GM20000 (cell line): ENCODE data around the gene SYNE3.

Experiments used
- DNase-seq: peaks from one replicate; pipeline ENCODE4 v3.0.0; 2012; ENCODE audit warnings: low spot score
- TF ChIP-seq, protein P1 (sequence below): IDR thresholded peaks from 2 replicates; pipeline ENCODE4 v1.5.1; 2012; ENCODE audit warnings: mild to moderate bottlenecking, control low read depth; ENCODE audit errors: extremely low read depth, missing control alignments

SYNE3 gene

GRCh38 chr14:95495076-95495475 lies 21.4 kb downstream of the SYNE3 start:
- TF ChIP-seq, protein P1, sequence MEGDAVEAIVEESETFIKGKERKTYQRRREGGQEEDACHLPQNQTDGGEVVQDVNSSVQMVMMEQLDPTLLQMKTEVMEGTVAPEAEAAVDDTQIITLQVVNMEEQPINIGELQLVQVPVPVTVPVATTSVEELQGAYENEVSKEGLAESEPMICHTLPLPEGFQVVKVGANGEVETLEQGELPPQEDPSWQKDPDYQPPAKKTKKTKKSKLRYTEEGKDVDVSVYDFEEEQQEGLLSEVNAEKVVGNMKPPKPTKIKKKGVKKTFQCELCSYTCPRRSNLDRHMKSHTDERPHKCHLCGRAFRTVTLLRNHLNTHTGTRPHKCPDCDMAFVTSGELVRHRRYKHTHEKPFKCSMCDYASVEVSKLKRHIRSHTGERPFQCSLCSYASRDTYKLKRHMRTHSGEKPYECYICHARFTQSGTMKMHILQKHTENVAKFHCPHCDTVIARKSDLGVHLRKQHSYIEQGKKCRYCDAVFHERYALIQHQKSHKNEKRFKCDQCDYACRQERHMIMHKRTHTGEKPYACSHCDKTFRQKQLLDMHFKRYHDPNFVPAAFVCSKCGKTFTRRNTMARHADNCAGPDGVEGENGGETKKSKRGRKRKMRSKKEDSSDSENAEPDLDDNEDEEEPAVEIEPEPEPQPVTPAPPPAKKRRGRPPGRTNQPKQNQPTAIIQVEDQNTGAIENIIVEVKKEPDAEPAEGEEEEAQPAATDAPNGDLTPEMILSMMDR: no peak

DNA sequence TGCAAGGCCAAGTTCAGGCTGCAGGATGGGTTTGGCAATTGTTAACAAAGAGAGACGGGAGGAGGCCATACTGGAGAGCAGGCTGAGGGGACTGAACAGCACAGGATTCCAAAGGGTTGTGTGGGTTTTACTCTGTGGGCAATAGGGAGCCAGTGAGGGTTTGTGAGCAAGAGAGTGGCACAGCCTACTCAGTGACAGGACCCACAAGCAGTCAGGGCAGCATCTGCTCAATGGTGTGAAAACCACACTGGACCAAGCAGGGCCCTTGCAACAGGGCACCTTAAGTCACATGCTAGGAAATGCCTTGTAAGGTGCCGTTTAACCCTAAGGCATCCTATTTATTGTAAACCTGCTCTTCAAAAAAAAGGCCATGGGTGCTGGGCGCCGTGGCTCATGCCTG lies 22.0 kb downstream of the SYNE3 start:
- DNase-seq: no peak
- TF ChIP-seq, protein P1: no peak

More at GRCh38 chr14:95495076-95495475, 21.4 kb downstream of the SYNE3 start:
- no peak for DNase-seq

DNA sequence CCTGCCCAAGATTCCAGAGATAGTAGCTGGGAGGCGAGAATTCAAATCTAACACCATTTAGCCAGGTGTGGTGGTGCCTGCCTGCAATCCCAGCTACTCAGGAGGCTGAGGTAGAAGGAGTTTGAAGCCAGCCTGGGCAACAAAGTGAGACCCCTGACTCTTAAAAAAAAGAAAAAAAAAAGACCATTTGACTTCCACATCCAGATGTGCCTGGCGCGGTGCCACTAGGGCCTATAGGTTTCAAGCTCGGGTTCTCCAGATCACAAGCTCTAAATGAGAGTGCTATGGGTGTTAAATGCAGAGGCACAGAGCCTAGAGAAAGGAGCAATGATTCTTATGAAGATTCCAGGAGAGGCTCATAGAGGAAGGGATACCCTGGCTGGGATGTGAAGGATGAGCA lies 22.5 kb downstream of the SYNE3 start:
- no peak for DNase-seq
- TF ChIP-seq, protein P1: no peak

DNA sequence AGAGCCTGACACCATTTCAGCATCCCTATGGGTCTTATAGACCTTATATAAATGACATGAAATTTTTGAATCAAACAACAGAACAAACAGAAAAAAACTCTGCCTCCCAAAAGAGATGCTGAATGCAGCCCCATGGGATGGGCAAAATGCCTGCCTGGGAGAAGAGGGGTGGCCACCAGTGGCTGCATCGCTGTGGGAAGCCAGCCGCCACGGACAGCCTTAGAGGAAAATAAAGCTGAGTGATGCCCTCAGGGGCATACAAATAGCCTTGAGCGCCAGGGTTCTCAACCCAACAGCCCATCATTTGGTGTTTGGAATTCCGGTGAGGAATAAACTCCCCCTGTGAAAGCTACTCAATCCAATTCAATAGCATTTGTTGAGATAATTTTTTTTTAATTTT lies 22.9 kb downstream of the SYNE3 start:
- TF ChIP-seq, protein P1: no peak
- no peak for DNase-seq

DNA sequence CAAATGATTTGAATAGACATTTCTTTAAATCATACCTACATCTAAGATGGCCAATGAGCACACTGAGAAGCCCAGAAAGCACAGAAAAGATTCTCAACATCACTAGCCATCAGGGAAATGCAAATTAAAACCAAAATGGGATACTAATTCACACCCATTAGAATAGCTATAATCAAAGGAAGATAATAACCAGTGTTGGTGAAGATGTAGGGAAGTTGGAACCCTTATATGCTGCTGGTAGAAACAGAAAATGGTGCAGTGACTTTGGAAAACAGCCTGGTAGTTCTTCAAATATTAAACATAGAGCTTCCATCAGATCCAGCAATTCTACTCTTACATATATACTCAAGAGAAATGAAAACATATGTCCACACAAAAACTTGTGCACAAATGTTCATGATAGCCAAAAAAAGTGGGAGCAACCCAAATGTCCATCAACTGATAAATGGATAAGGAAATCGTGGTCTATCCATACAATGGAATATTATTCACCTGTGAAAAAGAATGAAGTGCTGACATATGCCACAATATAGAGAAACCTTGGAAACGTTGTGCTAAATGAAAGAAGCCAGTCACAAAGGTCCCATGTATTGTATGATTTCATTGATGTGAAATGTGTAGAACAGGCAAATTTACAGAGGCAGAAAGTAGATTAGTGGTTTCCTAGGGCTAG lies 24.4 kb downstream of the SYNE3 start:
- TF ChIP-seq, protein P1: no peak
- no peak for DNase-seq

- DNase-seq: no peak
- TF ChIP-seq, protein P1: no peak
Measured at GRCh38 chr14:95490727-95491451, 25.6 kb downstream of the SYNE3 start.

DNA sequence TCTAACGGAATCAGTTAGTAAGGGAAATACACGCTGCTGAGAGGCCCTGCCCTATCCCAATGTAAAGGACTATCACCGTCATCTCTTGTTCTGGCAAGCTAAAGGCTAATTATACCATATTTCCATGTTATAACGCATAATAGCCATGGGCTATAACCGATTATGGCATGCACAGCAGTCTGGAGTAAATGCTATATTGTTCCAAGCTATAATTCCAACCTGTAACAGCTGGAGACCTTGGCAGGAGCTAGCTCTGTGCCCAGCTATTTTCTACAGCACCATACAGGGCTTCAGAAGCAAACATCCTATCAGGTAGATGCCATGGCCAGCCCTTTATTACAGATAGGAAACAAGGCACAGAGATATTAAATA lies 26.3 kb downstream of the SYNE3 start:
- DNase-seq: no peak

More for the DNA sequence above, 26.3 kb downstream of the SYNE3 start:
- TF ChIP-seq, protein P1: no peak
